OCI-LY7 (cell line): Measurements from ENCODE around the gene SPACDR. TPM values are rescaled to one million over a fixed set of nuclear protein-coding genes. Genes with fewer than 3 reads are reported as not detected.

Source experiments
- BruUV-seq: library from RNA; stranded (reverse); fragments of 400-500 nt; replicated peaks from 2 replicates; lab custom pipeline; 2021; lab: Mats Ljungman, UMichigan
- CTCF ChIA-PET: fragments of 300-600 bp; sonication (Branson Sonifier 250); formaldehyde crosslinking; loops from one replicate; lab custom pipeline; 2022; ENCODE audit warnings: antibody characterized with exemption; ENCODE audit not compliant: unreplicated experiment; lab: Charles Lee
- POLR2A ChIA-PET: fragments of 300-600 bp; sonication (Branson Sonifier 250); formaldehyde crosslinking; loops from one replicate; lab custom pipeline; 2022; ENCODE audit warnings: antibody characterized with exemption; lab: Charles Lee
- DNase-seq: peaks from one replicate; pipeline ENCODE4 v3.0.0-alpha.2; 2015; ENCODE audit warnings: low spot score
- H2AFZ ChIP-seq: fragments of 200-600 bp; sonication (generic), shearing (Covaris generic); 2 replicates; pipeline ENCODE4 v1.6.1; 2014; ENCODE audit warnings: mild to moderate bottlenecking, antibody characterized with exemption, low read length, moderate library complexity
- H3K27ac ChIP-seq: fragments of 200-600 bp; sonication (generic); 2 replicates; pipeline ENCODE4 v1.5.1; 2014; ENCODE audit warnings: mixed run types, low read depth, mild to moderate bottlenecking, moderate library complexity, low read length, inconsistent platforms; ENCODE audit not compliant: poor library complexity, severe bottlenecking
- H3K36me3 ChIP-seq: fragments of 200-600 bp; sonication (generic); 2 replicates; pipeline ENCODE4 v1.6.1; 2014; ENCODE audit warnings: mild to moderate bottlenecking, antibody characterized with exemption, low read length, moderate library complexity, mixed read lengths; ENCODE audit not compliant: insufficient read depth
- H3K4me1 ChIP-seq: fragments of 200-600 bp; sonication (generic); 2 replicates; pipeline ENCODE4 v1.5.1; 2014; ENCODE audit warnings: mild to moderate bottlenecking, low read length; ENCODE audit not compliant: insufficient read depth, poor library complexity, severe bottlenecking
- H3K4me2 ChIP-seq: fragments of 200-600 bp; sonication (generic); 2 replicates; pipeline ENCODE4 v1.6.1; 2014; ENCODE audit warnings: mild to moderate bottlenecking, low read length
- H3K4me3 ChIP-seq: fragments of 200-600 bp; sonication (generic); 2 replicates; pipeline ENCODE4 v1.5.1; 2014; ENCODE audit warnings: mild to moderate bottlenecking, low read depth, low read length; ENCODE audit not compliant: poor library complexity, severe bottlenecking
- H3K79me2 ChIP-seq: fragments of 200-600 bp; sonication (generic); 2 replicates; pipeline ENCODE4 v1.6.1; 2016; ENCODE audit warnings: low read depth, mild to moderate bottlenecking, low read length, moderate library complexity, mixed read lengths; ENCODE audit not compliant: insufficient read depth
- H3K9me2 ChIP-seq: fragments of 200-600 bp; sonication (generic); 2 replicates; pipeline ENCODE4 v1.6.1; 2016; ENCODE audit warnings: mild to moderate bottlenecking, low read length, mixed read lengths; ENCODE audit not compliant: insufficient read depth
- H3K9me3 ChIP-seq: fragments of 200-600 bp; sonication (generic); 2 replicates; pipeline ENCODE4 v1.6.1; 2014; ENCODE audit warnings: mild to moderate bottlenecking, mixed run types, low read length, mixed read lengths
- H4K20me1 ChIP-seq: fragments of 200-600 bp; sonication (generic); 2 replicates; pipeline ENCODE4 v1.6.1; 2014; ENCODE audit warnings: mild to moderate bottlenecking, antibody characterized with exemption, low read length, moderate library complexity, mixed read lengths; ENCODE audit not compliant: insufficient read depth
- EZH2phosphoT487 ChIP-seq: fragments of 200-600 bp; sonication (generic); IDR thresholded peaks from 2 replicates; pipeline ENCODE4 v1.6.1; 2018; ENCODE audit warnings: low read depth, borderline replicate concordance, mild to moderate bottlenecking, mixed run types, antibody characterized with exemption, low read length, moderate library complexity, mixed read lengths
- intact Hi-C: fragments of 100-400 bp; cut with micrococcal nuclease; formaldehyde crosslinking; loops from one replicate; pipeline ENCODE4 v1.10.0; 2022; ENCODE audit not compliant: unreplicated experiment
- total RNA-seq, 2 experiments: library from RNA; depleted of rRNA in 1 of 2; stranded (reverse); fragments of >200 nt in 1 of 2; shearing (Covaris generic) in 1 of 2; gene quantifications; 2 replicates each; pipeline ENCODE4 v1.2.3, GENCODE V29; 2014 to 2022
- TF ChIP-seq, protein P1 (sequence below): fragments of 200-600 bp; sonication (generic); conservative IDR thresholded peaks from 2 replicates; pipeline ENCODE4 v1.5.1; 2014; ENCODE audit warnings: mild to moderate bottlenecking, antibody characterized with exemption, low read length, moderate library complexity, mixed read lengths

The SPACDR gene
- total RNA-seq, 2 experiments from 2014 or later, result 1.6 to 2.4 TPM

- BruUV-seq, result TSS peak; percentile 78
- intact Hi-C loops, result loop anchor here (1.0 kb wide), 1 partner anchor 60 kb away; no protein-coding TSS in a partner anchor
Observed at GRCh38 chr7:100428967-100429636, 35.0 kb downstream of the SPACDR start.

DNA sequence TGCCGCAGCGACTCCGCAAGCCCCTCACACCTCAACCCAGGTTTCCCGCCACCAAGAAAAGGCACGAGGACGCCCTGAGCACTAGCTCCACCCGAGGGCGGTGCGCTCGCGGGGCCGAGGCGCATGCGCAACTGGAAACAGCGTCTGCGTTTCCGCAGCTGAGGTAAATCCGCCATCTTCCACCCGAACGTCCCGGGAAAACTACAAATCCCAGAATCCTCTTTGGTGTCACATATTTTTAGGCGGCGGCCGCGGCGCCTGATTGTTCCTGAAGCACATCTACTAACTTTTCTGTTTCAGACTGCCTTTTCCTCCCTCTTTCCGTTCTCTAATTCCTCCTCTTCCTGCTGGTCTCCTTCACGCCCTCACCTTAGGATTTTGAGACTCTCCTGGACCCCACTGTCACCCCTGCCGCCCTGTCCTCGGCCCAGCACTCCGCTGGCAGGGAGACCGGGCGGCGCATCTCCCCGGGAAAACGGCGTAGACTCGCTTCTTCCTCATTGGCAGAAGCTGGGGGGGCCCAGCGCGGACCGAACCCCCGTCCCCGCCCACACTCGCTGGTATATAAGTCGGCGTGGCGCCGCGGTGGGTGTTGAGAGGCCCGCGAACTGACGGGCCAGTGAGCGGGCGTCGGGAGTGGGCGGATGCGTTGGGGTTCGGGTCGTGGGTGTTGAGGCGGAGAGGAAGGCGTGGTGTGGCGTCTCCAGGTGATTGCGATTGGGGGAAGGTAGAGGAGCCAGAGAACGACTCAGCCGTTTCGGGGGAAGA is 35.7 kb downstream of the SPACDR start, which contains the start of gene ZCWPW1:
Gene ZCWPW1, minus strand, starts transcription at position 505 of the 768 bp plus-strand sequence. CDS start 8,054 bp downstream, outside the sequence.
- POLR2A ChIA-PET, result interaction anchor here (0.6 to 2.0 kb wide), 17 partner anchors 9 to 784 kb away, joined by 3 to 8 read pairs (median 4); no protein-coding TSS in a partner anchor
- intact Hi-C loops, result no loop called here
- CTCF ChIA-PET, result no interaction called here
- H2AFZ ChIP-seq, result peak within 1 kb of the TSS; percentile 76
- peaks cover 9% of the 10 kb centered on the region; the same call in 1 of the 2 replicates for H4K20me1 ChIP-seq
- peak within 1 kb of the TSS; percentile 96 for H3K4me2 ChIP-seq
- BruUV-seq, result TSS peak; percentile 81
- H3K4me3 ChIP-seq, result peak within 1 kb of the TSS; percentile 91
- H3K4me1 ChIP-seq, result peaks cover 37% of the 10 kb centered on the region
- TF ChIP-seq, protein P1, sequence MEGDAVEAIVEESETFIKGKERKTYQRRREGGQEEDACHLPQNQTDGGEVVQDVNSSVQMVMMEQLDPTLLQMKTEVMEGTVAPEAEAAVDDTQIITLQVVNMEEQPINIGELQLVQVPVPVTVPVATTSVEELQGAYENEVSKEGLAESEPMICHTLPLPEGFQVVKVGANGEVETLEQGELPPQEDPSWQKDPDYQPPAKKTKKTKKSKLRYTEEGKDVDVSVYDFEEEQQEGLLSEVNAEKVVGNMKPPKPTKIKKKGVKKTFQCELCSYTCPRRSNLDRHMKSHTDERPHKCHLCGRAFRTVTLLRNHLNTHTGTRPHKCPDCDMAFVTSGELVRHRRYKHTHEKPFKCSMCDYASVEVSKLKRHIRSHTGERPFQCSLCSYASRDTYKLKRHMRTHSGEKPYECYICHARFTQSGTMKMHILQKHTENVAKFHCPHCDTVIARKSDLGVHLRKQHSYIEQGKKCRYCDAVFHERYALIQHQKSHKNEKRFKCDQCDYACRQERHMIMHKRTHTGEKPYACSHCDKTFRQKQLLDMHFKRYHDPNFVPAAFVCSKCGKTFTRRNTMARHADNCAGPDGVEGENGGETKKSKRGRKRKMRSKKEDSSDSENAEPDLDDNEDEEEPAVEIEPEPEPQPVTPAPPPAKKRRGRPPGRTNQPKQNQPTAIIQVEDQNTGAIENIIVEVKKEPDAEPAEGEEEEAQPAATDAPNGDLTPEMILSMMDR, result no peak
- no peak for TF ChIP-seq EZH2phosphoT487
- DNase-seq, result peak; percentile 94
- H3K79me2 ChIP-seq, result peaks cover 34% of the 10 kb centered on the region
- H3K36me3 ChIP-seq, result peaks cover 32% of the 10 kb centered on the region
- no peaks in the 10 kb centered on the region for H3K9me2 ChIP-seq
- H3K27ac ChIP-seq, result peak within 1 kb of the TSS; percentile 93
- H3K9me3 ChIP-seq, result no peaks in the 10 kb centered on the region

More at GRCh38 chr7:100428967-100429636, 35.0 kb downstream of the SPACDR start:
- peak overlapping the region; percentile 93 for H3K27ac ChIP-seq
- peaks cover 36% of the 10 kb centered on the region for H3K79me2 ChIP-seq
- peaks cover 39% of the 10 kb centered on the region for H3K36me3 ChIP-seq
- peak overlapping the region; percentile 76; the same call in 1 of the 2 replicates for H2AFZ ChIP-seq
- H4K20me1 ChIP-seq, result peaks cover 9% of the 10 kb centered on the region; the same call in 1 of the 2 replicates
- ChIA-PET POLR2A (interaction anchor here (0.6 to 2.0 kb wide), 15 partner anchors 9 to 315 kb away, joined by 3 to 8 read pairs (median 4); no protein-coding TSS in a partner anchor), CTCF (interaction anchor here (0.5 kb wide), 1 partner anchor 347 kb away, joined by 4 read pairs; no protein-coding TSS in a partner anchor)
- no peaks in the 10 kb centered on the region for H3K9me2 ChIP-seq
- H3K4me1 ChIP-seq, result peaks cover 43% of the 10 kb centered on the region
- H3K4me2 ChIP-seq, result peak overlapping the region; percentile 96
- DNase-seq, result peak; percentile 100
- H3K9me3 ChIP-seq, result no peaks in the 10 kb centered on the region
- peak overlapping the region; percentile 91 for H3K4me3 ChIP-seq
- TF ChIP-seq EZH2phosphoT487, result no peak
- TF ChIP-seq, protein P1, result no peak; the same call in 1 of the 2 replicates
